Testis (tissue), 3 donors: ENCODE measurements around the gene COQ8A. TPM values are rescaled to one million over a fixed set of nuclear protein-coding genes. Genes with fewer than 3 reads are reported as not detected.

Source experiments
- DNase-seq: peaks from one replicate; pipeline ENCODE4 v3.0.0-alpha.2; 2019
- H3K27ac ChIP-seq, 2 donors: fragments of 200-600 bp; sonication (generic); one replicate each; pipeline ENCODE4 v1.5.1; 2019
- H3K27me3 ChIP-seq: fragments of 200-600 bp; sonication (generic); one replicate; pipeline ENCODE4 v1.5.1; 2019
- H3K36me3 ChIP-seq: fragments of 200-600 bp; sonication (generic); one replicate; pipeline ENCODE4 v1.5.1; 2017; ENCODE audit warnings: low read depth; ENCODE audit errors: missing control alignments
- H3K4me1 ChIP-seq: fragments of 200-600 bp; sonication (generic); one replicate; pipeline ENCODE4 v1.5.1; 2019
- H3K4me3 ChIP-seq, 2 donors: fragments of 200-600 bp; sonication (generic); one replicate each; pipeline ENCODE4 v1.5.1; 2017 to 2019
- H3K9me3 ChIP-seq: fragments of 200-600 bp; sonication (generic); one replicate; pipeline ENCODE4 v1.5.1; 2017
- POLR2A ChIP-seq: fragments of 450-650 bp; IDR thresholded peaks from one replicate; pipeline ENCODE4 v1.6.1; 2017; ENCODE audit warnings: antibody characterized with exemption, mild to moderate bottlenecking, moderate library complexity
- WGBS, 2 donors: methylation state at CpG; one replicate each; pipeline ENCODE4 v1.1.5; 2018; 5-methylcytosine and 5-hydroxymethylcytosine counted together
- intact Hi-C: fragments of 100-400 bp; cut with DNase I; formaldehyde crosslinking; loops from one replicate; pipeline ENCODE4 v1.15.1; 2023; ENCODE audit warnings: low total_unique reads
- polyA plus RNA-seq: library from polyadenylated mRNA; stranded (reverse); fragments of 350-450 nt; fragmentation: Illumina TruSeq; extraction: RNeasy Lipid Tissue Mini Kit (QIAGEN cat#74804); gene quantifications from one replicate; pipeline ENCODE4 v1.2.3, GENCODE V29; 2014; ENCODE audit warnings: low read depth, low replicate concordance; ENCODE audit not compliant: insufficient read depth
- total RNA-seq, 2 donors: library from RNA; depleted of rRNA; stranded (reverse); fragments of >200 nt; gene quantifications; one replicate each; pipeline ENCODE4 v1.2.3, GENCODE V29; 2016
- TF ChIP-seq, protein P1 (sequence below), 3 experiments: fragments of 450-650 bp in 2 of 3; fragments of 200-600 bp in 1 of 3; sonication (generic) in 1 of 3; IDR thresholded peaks; one replicate each; pipeline ENCODE4 v1.5.1; 2016 to 2019; ENCODE audit warnings: antibody characterized with exemption in 3 of 3, mild to moderate bottlenecking in 2 of 3, moderate library complexity in 1 of 3

The COQ8A gene
- total and polyA plus RNA-seq, 3 donors from 2014 or later, result 34.4 to 46.8 (median 39.2) TPM

DNA sequence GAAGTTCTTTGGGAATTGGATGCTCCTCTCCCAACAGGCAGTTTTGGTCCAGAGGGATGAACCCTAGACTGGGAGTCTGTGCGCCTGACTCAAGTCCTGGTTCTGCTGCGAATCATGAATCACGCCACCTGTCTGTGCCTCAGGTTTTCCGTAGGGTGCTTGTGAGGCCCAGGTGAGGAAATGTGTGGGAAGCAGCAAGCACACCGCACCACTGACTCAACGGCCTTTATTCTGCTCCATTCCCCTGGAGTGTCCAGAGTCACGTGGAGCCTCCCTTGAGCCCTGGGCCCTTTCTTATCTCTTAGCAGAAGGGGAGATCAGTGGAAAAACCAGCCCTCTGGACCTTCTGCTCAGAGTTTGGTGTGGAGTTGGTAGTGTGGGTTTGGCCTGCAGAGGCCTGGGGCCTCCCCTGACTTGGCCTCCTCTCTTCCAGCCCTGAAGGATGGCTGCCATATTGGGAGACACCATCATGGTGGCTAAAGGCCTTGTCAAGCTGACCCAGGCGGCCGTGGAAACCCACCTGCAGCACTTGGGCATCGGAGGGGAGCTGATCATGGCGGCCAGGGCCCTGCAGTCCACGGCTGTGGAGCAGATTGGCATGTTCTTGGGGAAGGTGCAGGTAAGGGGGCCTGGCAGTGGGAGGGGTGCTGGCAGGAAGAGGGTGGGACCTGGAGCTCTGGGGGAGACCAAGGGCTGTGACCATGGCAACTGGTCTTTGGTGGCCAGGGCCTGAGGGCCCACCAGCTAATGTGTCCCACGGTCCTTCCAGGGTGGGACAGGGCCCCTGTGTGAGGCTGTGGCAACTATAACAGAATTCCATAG lies 21.1 kb downstream of the COQ8A start:
- 88 to 98% methylated on average over 6 to 13 of the region's 13 CpGs for WGBS, 2 donors
- intact Hi-C loops, result no loop called here
- Histone ChIP-seq H3K27me3 (no peaks in the 10 kb centered on the region), H3K4me1 (no peaks in the 10 kb centered on the region), H3K4me3 (no peak overlapping the region), H3K27ac (no peak overlapping the region), H3K9me3 (no peaks in the 10 kb centered on the region), H3K36me3 (no peaks in the 10 kb centered on the region)
- DNase-seq, result no peak
- TF ChIP-seq, protein P1, sequence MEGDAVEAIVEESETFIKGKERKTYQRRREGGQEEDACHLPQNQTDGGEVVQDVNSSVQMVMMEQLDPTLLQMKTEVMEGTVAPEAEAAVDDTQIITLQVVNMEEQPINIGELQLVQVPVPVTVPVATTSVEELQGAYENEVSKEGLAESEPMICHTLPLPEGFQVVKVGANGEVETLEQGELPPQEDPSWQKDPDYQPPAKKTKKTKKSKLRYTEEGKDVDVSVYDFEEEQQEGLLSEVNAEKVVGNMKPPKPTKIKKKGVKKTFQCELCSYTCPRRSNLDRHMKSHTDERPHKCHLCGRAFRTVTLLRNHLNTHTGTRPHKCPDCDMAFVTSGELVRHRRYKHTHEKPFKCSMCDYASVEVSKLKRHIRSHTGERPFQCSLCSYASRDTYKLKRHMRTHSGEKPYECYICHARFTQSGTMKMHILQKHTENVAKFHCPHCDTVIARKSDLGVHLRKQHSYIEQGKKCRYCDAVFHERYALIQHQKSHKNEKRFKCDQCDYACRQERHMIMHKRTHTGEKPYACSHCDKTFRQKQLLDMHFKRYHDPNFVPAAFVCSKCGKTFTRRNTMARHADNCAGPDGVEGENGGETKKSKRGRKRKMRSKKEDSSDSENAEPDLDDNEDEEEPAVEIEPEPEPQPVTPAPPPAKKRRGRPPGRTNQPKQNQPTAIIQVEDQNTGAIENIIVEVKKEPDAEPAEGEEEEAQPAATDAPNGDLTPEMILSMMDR (IDR thresholded peaks at IDR 0.05), result no peak

DNA sequence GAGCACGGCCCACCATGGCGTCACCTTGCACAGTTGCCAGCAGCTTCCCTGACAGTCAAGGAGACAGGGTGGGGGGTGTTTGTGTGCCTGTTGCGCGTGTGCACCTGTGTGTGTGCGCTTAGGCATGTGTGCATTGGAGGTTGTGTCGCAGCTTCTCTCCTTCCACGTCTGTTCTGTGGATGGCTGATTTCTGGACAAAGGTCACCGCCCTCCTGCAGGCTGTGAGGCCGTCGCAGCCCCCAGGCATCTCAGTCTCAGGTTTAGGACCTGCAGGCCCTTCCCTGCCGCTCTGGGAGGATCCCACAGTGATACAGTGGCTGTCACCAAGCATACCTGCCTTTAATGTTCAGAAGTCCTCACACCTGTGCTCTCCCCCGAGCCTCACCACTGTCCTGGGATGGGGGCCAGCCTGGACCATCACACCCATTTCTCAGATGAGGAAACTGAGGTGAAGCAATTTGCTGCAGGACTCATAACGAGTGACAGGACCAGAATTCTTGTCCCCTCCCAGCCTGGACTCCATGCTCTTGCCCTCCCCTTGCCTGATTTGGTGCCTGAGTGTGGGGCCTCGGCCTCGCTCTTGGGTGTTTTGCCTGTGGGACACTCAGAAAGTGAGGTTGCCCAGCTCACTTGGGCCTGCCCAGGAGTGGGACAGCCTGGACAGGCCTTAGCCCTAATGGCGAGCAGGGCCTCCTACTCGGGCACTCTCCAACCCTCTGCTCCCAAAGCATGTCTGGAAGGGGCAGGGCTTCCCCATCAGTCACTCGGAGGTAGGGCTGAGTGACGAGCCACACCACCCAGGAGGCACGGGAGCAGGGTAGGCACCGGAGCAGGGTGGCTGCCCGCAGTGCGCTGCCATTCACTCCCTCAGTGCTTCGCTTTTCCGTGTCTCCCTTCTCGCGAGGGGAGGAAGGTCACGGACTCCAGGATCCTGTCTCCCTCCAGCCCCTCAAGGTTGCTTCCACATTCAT lies 22.6 kb downstream of the COQ8A start:
- H3K27ac ChIP-seq, result no peak overlapping the region
- H3K36me3 ChIP-seq, result no peaks in the 10 kb centered on the region
- DNase-seq, result no peak
- intact Hi-C loops, result no loop called here
- no peak overlapping the region for H3K4me3 ChIP-seq
- no peaks in the 10 kb centered on the region for H3K27me3 ChIP-seq
- 92% methylated on average over 16 to 28 of the region's 28 CpGs for WGBS, 2 donors
- H3K9me3 ChIP-seq, result no peaks in the 10 kb centered on the region
- H3K4me1 ChIP-seq, result no peaks in the 10 kb centered on the region
- TF ChIP-seq, protein P1 (IDR thresholded peaks at IDR 0.05), result no peak
- no peak for TF ChIP-seq POLR2A

DNA sequence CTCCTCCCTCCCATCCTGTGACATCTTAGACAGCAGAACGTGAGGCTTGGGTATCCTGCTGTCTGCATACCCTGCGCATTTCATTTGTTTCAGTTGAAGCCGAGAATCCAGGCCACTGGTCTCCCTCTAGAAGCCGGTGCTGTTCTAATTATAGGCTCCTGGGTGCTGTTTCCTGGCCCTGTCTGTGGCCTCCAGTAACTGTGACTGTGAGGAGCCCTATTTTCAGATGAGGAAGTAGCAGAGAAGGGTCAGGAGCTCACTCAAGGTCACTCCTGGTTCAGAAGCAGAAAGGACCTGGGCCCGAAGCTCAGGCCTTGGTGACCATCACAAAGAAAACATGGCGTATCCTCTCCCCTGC lies 24.0 kb downstream of the COQ8A start:
- Histone ChIP-seq H3K36me3 (no peaks in the 10 kb centered on the region), H3K9me3 (no peaks in the 10 kb centered on the region), H3K4me1 (no peaks in the 10 kb centered on the region), H3K27me3 (no peaks in the 10 kb centered on the region), H3K4me3 (no peak overlapping the region), H3K27ac (no peak overlapping the region)
- no peak for TF ChIP-seq POLR2A
- TF ChIP-seq, protein P1 (IDR thresholded peaks at IDR 0.05), result no peak
- DNase-seq, result no peak
- intact Hi-C loops, result no loop called here
- WGBS, 2 donors, result 76 to 85% methylated on average over 6 of the region's 6 CpGs

DNA sequence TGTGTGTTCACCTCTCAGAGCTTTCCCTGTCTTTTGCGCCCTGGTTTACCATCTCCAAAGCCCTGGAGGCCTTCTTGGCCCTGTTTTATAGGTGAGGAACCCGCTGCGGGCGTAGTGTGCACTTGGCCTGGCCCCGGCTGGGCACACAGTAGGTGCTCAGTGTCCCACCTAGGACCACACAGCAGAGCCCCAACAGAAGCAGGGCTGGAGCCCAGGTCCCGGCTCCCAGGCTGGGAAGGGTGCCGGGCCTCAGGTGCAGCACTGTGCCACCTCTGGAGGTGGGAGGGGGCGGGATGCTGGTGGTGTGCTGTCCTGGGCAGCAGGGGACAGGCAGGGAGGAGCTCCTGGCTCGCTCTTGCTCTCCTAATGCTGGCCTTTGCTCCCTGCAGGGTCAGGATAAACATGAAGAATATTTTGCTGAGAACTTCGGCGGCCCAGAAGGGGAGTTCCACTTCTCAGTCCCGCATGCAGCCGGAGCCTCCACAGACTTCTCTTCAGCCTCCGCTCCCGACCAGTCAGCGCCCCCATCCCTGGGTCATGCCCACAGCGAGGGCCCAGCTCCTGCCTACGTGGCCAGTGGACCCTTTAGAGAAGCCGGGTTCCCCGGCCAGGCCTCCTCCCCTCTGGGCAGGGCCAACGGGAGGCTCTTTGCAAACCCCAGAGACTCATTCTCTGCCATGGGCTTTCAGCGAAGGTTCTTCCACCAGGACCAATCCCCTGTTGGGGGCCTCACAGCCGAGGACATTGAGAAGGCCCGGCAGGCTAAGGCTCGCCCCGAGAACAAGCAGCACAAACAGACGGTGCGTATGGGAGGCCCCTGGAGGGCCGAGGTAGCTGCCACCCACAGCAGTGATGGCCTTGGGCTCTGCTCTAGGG lies 24.8 kb downstream of the COQ8A start:
- no peak overlapping the region for H3K27ac ChIP-seq
- no peak overlapping the region for H3K4me3 ChIP-seq
- H3K4me1 ChIP-seq, result no peaks in the 10 kb centered on the region
- no peaks in the 10 kb centered on the region for H3K9me3 ChIP-seq
- H3K36me3 ChIP-seq, result no peaks in the 10 kb centered on the region
- no peaks in the 10 kb centered on the region for H3K27me3 ChIP-seq
- TF ChIP-seq, protein P1 (IDR thresholded peaks at IDR 0.05), result no peak
- no peak for TF ChIP-seq POLR2A
- intact Hi-C loops, result no loop called here
- no peak for DNase-seq
- 90 to 95% methylated on average over 17 to 28 of the region's 29 CpGs for WGBS, 2 donors
